Hindlimb muscle (tissue), 1 donor: ENCODE results near the gene B3GLCT. TPM values are rescaled to one million over a fixed set of nuclear protein-coding genes. Genes with fewer than 3 reads are reported as not detected.
"Not testable (repeated sequence)": the region's sequence is repeated elsewhere in the genome, so short reads cannot be mapped to it uniquely, and the experiment has no call there.

Experiments
- DNase-seq: peaks from one replicate; pipeline ENCODE4 v3.0.0-alpha.2; 2013
- polyA plus RNA-seq: library from polyadenylated mRNA; unstranded; fragments of 120-200 nt; gene quantifications from one replicate; pipeline ENCODE4 v1.2.1, GENCODE V29; 2013; ENCODE audit not compliant: insufficient read length

The B3GLCT gene
- polyA plus RNA-seq, 1 donor = 17.4 TPM

DNA sequence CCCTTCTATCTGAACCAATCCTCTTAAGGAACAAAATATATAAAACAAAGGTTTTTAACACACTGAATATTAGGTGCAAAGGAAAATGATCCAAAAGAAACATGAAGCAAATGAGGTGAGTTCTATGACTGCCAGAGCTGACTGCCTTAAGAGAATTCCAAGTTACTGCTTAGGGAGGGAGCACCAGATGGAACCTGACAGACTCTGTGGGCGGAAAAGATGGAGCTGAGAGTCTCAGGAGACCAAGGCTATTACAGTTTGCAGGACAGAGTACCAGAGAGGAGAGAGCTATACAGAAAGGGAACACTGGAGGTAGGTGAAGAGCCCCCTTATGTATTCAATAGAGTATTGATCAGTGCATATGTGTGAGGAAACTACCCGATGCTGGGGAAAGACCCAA lies 87.2 kb downstream of the B3GLCT start:
- no peak for DNase-seq

DNA sequence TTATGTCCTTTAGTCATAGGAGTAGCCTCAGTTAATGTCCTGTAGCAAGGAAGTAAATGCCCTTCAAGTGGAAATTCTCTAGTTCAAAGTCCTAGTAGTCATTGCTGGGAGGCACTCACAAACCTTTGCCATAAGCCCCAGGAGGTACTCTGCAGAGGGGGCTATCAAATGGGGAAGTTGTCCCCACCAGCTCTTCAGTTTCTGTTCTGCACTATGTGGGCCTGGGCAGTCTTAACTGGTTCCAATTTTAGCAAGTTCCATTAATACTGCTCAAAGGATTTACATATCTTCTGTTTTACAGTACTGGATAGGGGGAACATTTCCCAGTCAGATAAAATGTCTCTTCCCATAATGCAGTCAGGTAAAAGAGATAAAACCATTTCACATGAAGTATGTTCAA lies 101.3 kb downstream of the B3GLCT start:
- DNase-seq = no peak

DNA sequence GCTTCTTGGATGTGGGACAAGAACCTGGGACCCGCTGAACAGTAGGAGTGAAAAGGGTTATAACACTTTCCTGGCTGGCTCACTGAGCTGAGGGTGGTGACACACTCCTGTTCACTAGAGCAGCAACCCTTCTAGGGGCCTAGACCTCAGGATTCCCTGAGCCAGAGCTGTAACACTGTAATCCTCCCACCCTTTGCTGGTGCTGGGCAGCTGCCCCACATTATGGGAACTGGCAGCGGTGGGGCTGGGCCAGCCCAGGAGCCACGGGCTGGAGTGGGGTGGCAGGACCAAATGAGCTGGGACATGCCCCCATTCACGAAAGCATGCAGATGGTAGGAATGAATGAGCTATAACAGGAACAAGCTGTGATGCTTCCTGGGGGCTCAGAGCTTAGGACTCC lies 110.6 kb downstream of the B3GLCT start:
- no peak for DNase-seq

DNA sequence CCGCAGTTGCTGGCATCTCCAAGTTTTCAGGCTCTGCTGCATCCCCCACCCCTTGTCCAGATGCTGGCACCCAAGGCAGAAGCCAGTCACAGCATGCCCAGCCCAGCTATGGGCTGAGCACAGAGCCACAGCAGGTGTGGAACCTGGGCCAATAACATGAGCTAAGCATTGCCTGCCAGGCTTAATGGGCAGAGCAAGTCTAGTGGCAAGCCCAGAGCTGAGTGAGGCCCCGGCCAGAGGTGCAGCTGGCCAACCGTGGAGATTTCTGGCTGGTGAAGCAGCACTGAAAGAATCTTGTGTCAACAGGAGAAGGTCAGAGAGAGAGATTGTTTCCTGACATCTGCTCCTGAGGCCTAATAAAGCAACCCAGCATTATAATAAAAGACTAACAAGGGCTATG lies 111.0 kb downstream of the B3GLCT start:
- DNase-seq = no peak

DNA sequence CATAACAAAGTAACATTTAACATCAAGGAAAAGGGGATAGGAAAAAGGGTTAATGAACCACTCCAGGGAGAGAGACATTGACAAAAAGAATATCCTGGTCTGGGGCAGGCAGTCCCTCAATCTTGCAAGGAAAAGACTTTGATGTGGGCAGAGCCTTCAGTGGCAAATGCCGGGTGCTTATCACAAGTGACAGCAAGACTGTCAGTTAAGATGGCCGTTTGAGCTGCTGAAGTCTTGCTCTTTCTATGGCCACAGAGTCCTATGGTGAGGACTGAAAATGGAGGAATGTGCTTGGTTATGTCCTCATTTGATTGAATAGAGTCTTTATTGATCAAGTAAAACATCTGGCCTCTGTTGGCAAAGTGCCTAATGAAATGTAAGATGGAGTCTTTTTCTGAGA lies 112.1 kb downstream of the B3GLCT start:
- DNase-seq = no peak

DNA sequence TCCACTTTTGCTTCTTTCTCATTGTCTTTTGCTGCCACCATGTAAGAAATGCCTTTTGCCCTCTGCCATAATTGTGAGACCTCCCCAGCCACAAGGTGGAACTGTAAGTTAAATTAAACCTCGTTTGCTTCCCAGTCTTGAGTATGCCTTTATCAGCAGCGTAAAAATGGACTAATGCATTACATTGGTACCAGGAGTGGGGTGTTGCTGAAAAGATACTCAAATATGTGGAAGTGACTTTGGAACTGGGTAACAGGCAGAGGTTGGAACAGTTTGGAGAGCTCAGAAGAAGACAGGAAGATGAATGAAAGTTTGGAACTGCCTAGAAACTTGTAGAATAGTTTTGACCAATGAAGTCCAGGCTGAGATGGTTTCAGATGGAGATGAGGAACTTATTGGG lies 115.2 kb downstream of the B3GLCT start:
- DNase-seq = no peak

DNA sequence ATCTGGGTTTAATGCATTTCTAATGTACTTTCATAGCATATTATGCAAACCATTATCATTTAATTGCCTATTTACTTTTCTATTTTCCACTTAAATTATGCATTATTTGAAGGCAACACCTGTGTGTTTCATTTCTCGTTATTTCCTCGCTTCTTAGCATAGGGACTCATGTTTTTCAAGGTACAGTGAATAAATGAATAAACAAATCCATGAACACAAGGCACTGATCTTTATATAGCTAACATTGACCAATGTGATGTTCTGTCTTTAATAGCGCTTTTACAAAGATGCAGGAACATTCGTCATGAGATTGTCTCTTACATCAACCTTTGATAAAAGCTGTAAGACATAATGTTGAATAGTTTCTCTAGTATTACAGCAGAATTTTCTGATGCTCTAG lies 121.2 kb downstream of the B3GLCT start:
- no peak for DNase-seq

DNA sequence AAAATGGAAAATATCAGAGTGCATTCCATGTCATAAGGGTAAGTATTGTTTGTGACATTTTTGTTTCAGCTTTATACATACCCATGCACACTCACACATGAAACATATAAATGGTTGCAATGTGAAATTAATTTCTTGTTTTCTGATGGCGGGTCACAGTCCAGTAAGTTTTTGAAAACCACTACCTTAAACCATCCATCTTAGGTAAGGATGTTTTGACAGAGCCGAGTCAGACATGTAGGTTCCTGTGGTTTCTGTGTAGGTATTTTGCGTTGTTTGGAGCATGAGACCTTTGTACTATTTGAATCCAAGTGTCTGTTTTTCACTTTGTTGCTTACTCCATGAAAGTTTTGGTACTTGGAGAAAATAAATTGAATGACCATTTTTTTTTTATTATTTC lies 121.7 kb downstream of the B3GLCT start:
- DNase-seq = no peak

DNA sequence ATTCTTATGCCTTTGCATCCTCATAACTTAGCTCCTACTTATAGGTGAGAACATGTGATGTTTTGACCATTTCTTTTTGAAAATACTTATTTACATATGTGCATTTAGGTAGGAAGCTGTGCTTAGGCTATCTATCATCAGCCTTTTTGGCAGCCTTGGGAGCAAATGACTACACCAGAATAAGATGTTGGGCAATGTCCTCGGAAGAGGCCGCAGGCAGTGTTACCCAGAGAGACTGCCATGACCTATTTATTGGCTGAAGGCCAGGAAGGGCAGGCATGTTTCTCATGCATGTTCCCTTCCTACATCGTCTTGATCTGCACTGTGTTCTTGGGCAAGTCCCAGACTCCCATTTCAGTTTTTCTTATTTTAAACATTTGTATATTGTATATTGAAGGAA lies 122.3 kb downstream of the B3GLCT start:
- DNase-seq = no peak

DNA sequence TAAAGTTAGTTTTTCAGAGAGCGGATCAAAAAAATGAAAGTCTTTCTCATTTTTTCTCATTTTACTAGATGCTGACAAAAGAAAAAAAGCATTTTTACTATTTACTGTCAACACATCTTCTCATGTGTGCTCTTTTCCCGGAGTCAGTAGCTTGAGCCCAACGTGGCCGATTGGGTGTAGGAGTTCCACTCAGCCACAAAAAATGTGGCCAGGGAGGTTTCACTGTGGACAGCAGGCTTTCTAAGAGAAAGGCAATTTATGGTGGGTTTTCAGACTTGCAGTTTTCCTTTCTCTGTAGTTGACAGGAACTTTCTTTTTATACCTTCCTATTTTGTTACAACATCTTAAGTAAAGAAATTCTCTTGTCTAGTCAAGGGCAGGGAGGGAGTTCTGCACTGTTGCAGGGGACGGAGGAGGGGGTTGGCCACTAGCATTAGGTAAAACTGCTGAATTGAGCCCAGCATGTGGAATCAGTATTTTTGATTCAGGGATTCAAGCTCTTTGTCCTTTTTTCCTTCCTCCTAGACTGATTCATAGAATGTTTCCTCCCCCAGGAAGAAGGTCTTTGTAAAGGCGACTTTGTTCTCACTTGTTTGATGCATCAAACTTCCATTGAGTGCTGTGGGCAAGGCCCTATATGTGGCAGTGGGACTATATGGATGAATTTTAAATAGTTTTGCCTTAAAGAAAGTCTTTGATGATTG lies 123.1 kb downstream of the B3GLCT start:
- no peak for DNase-seq

DNA sequence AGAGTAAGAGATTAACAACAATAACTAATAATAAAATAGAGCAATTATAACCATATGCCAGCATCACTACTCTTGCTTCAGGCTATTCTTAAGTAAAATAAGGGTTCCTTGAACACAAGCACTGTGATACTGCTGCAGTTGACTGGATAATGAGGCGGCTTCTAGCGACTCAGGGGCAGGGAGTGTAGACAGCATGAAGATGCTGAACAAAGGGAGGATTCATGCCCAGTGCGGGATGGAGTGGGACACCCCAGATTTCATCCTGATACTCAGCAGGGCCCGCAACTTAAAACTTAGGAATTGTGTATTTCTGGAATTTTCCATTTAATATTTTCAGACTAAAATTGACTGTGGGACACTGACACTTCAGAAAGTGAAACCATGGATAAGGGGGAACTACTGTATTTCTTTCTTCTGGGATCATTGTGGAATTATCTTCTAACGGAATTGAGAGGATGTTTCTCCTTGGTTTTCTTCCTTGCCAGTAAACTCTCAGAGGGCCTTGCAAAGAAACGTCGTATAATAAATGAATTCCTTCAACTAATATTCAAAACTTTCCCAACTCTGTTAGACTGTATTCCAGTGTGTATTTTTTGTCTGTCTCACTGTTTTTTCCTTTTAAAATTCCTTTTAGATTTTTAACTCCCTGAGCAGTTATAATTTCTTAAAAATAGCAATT lies 127.5 kb downstream of the B3GLCT start:
- no peak for DNase-seq

DNA sequence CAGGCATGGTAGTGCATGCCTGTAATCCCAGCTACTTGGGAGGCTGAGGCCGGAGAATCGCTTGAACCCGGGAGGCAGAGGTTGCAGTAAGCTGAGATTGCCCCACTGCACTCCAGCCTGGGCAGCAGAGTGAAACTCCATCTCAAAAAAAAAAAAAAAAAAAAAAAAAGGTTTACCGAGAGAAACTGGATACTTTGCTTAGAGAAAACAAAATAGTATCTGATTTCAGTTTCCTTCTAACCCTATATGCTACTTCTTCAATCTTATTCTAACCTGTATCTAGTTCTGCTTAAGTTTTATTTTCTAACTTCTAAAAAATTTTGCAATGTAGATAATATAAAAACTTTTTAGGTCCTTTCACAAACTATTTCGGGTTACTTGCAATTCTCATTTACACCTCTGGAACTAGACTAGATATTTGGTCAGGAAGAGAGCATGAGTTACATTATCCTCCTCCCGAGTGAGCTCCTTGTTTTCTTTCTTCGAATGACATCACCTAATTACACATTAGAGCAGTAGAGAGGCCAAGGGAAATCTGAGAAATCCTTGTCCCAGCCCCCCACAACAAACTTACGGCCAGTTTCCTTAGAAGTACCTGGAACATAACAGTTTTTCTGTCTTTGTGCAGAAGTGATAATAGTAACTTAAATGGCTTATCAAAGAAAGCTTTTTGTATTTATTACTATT lies 128.9 kb downstream of the B3GLCT start:
- DNase-seq = no peak

DNA sequence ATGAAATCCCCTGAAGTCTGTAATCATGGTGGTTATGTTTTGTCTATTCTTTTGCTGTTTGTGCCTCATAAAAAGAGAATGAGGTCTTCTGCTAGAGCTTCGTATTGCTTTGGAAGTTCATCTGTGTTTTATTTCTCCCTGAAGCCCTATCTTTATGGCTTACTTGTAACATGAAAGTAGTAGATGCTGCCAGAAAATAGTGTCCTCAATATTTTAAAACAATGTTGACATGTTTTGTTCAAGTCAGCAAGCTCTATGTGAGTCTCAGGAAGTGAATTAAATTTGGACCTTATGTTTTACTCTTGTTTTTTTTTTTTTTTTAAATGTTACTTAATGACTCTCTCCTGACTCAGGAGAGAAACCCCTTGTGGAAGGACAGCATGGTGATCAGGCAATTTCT lies 130.5 kb downstream of the B3GLCT start:
- DNase-seq = peak; percentile 64

DNA sequence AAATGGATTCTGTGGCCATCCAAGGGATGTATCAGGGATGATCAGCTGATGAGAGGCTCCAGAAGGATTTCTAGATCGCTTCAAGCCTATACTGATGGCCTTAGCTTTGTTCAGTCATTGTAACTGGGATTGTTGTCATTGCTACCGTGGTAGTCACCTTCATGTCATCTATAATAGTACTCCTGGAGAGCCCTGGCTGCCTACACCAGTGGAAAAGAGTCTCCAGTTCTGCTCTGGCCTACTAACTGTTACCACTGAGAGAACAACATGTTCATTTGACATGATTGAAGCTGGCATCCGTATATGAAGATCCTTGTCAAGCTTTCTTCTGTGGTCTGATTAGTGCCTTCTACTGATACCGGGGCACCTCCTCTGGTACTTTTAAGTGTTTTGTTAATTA lies 131.3 kb downstream of the B3GLCT start:
- no peak for DNase-seq

DNA sequence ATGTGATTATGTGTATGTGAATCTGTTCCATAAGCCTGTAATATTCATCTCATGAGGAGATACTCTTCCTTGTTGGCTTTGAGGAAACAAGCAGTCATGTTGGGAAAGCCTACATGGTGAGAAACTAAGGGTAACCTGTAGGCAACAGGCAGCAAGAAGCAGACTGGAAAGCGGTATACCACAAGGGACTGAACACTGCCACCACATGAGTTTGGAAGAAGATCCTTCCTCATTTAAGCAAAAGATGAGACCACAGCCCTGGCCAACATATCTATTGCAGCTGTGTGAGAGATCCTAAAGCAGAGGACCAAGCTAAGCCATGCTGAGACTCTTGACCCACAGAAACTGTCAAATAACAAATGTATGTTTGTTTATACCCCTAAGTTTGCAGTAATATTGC lies 134.8 kb downstream of the B3GLCT start:
- DNase-seq = no peak

DNA sequence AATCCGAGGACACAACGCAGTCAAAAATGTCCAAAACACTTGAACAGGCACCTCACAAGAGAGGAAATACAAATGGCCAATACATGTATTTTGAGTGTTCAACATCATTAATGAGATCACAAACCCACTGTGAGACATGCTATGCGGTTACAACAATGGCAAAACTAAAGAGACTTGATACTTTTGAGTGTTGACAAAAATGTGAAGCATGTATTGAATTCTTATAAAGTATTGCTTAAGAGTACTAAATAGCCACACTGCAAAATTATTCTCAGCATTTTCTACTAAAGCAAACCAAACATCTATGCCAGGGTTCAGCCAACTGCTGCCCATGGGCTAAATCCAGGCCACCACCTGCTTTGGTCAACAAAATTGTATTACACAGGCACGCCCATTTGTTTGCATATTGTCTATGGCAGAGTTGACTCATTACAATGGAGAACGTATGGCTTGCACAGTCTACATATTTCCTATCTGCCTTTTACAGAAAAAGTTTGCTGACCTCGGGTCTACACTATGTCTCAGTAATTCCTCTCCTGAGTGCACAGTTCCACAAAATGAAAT lies 135.3 kb downstream of the B3GLCT start:
- DNase-seq = no peak

DNA sequence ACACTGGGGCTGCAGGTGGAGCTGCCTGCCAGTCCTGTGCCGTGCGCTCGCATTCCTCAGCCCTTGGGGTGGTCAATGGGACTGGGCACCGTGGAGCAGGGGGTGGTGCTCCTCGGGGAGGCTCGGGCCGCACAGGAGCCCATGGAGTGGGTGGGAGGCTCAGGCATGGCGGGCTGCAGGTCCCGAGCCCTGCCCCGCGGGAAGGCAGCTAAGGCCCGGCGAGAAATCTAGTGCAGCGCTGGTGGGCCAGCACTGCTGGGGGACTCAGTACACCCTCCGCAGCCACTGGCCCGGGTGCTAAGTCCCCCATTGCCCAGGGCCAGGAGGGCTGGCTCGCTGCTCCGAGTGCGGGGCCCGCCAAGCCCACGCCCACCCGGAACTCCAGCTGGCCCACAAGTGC lies 139.8 kb downstream of the B3GLCT start:
- DNase-seq = not testable (repeated sequence)

DNA sequence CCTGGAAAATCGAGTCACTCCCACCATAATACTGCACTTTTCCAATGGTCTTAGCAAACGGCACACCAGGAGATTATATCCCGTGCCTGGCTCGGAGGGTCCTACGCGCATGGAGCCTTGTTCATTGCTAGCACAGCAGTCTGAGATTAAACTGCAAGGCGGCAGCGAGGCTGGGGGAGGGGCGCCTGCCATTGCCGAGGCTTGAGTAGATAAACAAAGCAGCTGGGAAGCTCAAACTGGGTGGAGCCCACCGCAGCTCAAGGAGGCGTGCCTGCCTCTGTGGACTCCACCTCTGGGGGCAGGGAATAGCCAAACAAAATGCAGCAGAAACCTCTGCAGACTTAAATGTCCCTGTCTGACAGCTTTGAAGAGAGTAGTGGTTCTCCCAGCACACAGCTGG lies 141.1 kb downstream of the B3GLCT start:
- DNase-seq = not testable (repeated sequence)

DNA sequence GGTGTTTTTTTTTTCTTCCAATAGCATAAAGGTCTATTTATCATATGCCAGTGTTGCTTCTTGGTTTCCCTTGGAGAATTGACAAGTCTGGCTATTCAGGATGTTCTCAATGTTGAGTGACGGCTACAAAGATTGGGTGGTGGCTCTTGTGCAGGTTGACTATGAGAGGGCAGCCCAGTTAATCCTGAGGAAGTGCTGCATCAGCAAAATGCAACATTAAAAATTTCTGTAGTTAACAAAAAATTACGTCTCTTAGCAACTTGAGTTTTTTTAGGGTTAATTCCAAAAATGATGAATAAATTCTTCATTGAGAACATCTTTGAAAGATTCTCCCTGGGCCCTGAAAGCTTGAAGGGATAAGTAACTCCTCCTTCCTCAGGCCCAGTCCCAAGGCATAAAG lies 147.1 kb downstream of the B3GLCT start:
- DNase-seq = no peak

DNA sequence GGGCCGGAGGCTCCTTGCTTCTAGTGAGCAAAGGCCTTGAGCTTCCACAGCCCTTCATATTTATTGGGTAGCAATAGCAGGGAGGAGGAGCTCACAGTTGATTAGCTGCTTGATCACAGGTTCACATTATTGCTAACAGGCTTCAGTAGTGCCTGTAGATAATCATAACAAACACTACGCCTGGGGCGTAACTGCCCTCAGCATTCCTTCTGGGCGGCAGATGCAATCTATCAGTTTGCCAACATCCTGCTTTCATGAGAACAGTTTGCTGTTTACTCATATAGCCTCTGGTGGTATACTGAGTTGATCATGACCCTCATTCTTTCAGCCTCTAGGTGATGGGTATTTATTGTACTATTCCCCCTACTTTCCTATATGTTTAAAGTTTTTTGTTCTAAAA lies 149.4 kb downstream of the B3GLCT start:
- DNase-seq = no peak

DNA sequence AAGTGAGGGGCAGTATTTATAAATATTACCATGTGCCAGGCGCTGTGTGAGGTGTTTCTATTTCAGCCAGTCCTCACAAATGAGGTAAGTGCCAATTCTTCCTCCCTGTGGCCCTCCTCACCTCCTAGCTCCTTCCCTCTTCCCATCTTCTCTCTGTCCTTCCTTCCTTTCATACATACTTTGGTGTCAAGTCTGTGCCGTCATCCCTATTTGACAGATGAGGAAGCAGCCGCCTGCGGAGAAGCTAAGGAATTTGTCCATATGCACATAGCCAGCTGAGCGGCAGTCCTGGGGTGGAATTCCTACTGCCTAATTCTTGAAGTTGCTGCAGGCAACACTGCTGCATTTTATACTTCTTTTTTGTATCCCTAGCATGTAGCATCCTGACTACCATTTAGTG lies 150.8 kb downstream of the B3GLCT start:
- no peak for DNase-seq

DNA sequence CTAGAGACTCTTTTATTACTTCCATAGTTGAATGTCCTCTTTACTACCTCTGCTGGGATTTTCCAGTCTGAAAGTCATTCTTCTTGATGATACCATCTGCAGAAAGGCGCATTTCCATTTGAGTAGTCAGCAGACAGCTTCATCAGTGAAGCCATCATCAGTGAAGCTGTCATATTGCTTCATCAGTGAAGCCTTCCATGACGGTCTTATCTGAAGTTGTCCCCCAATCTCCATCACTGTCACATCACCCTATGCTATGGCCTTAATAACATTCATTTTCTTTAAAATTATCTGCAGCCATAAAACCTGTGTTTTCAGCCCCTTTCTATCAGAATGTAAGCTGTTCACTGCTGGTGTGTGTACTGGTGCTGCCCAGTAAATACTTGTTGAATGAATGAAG lies 151.6 kb downstream of the B3GLCT start:
- no peak for DNase-seq

DNA sequence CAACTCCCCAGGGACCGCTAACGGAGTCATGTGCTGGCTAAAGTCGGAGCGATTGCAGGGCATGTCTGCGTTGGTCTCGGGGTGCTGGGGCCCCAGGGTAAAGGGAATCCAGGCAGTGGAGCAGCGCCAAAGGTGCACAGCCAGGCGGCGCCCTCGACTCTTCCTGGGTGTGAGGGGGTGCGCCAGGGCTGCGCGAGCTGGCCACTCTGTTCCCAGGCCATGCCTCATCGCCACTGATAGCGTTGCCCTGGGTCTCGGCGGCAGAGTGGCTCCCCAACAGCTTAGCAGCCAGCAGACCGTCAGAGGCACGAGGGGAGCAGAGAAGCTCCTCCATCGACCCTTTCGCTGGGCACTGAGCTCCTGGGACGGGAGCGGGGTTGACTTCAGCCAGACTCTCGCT lies 152.7 kb downstream of the B3GLCT start:
- DNase-seq = no peak

DNA sequence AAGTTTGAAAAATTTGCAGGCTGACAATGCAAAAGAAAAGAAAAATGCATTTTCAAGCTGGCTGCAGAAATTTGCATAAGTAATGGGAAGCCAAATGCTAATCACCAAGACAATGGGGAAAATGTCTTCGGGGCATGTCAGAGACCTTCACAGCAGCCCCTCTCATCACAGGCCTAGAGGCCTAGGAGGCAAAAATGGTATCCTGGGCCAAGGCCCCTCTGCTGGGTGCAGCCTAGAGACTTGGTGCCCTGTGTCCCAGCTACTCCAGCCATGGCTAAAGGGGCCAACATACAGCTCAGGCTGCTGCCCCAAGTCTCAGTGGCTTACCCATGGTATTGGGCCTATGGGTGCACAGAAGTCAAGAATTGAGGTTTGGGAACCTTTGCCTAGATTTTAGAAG lies 155.2 kb downstream of the B3GLCT start:
- DNase-seq = no peak
